Esophagus muscularis mucosa (tissue), 4 donors: Measurements from ENCODE around the gene CPEB4. TPM values are rescaled to one million over a fixed set of nuclear protein-coding genes. Genes with fewer than 3 reads are reported as not detected.

ENCODE experiments used
- DNase-seq: peaks from one replicate; pipeline ENCODE4 v3.0.0-alpha.2; 2017; ENCODE audit errors: extremely low spot score
- H3K27ac ChIP-seq, 4 donors: fragments of 200-600 bp; sonication (generic); replicated peaks in 1 of 4; 1 replicate in 3 of 4; 2 replicates in 1 of 4; pipeline ENCODE4 v1.5.1; 2016 to 2019; ENCODE audit warnings: mild to moderate bottlenecking in 1 of 4
- H3K27me3 ChIP-seq, 4 donors: fragments of 200-600 bp; sonication (generic); one replicate each; pipeline versions ENCODE4 v1.5.1 to v1.6.0; 2016 to 2019
- H3K36me3 ChIP-seq, 4 donors: fragments of 200-600 bp; sonication (generic); one replicate each; pipeline ENCODE4 v1.5.1; 2016 to 2019
- H3K4me1 ChIP-seq, 4 donors: fragments of 200-600 bp; sonication (generic); one replicate each; pipeline ENCODE4 v1.5.1; 2016 to 2019
- H3K4me3 ChIP-seq, 4 donors: fragments of 200-600 bp; sonication (generic); 1 replicate in 2 of 4; 2 replicates in 2 of 4; pipeline ENCODE4 v1.5.1; 2016 to 2019; ENCODE audit warnings: mild to moderate bottlenecking in 4 of 4, moderate library complexity in 1 of 4
- H3K9me3 ChIP-seq, 4 donors: fragments of 200-600 bp; sonication (generic); 1 replicate in 3 of 4; 2 replicates in 1 of 4; pipeline ENCODE4 v1.5.1; 2016 to 2019
- CTCF ChIP-seq, 3 experiments: fragments of 200-600 bp in 2 of 3; fragments of 450-650 bp in 1 of 3; sonication (generic) in 2 of 3; IDR thresholded peaks; one replicate each; pipeline ENCODE4 v1.5.1; 2017 to 2019; ENCODE audit warnings: antibody characterized with exemption in 3 of 3, mild to moderate bottlenecking in 2 of 3, moderate library complexity in 1 of 3
- EP300 ChIP-seq: sonication (generic); formaldehyde crosslinking; IDR thresholded peaks from one replicate; pipeline ENCODE4 v1.6.1; 2017; ENCODE audit warnings: antibody characterized with exemption
- POLR2A ChIP-seq: fragments of 450-650 bp; IDR thresholded peaks from one replicate; pipeline ENCODE4 v1.6.1; 2017; ENCODE audit warnings: antibody characterized with exemption, moderate library complexity, mild to moderate bottlenecking, low read depth
- POLR2AphosphoS5 ChIP-seq, 2 donors: sonication (generic); formaldehyde crosslinking; IDR thresholded peaks; one replicate each; pipeline ENCODE4 v1.6.1; 2017; ENCODE audit warnings: antibody characterized with exemption in 2 of 2
- WGBS: methylation state at CpG from one replicate; pipeline ENCODE4 v1.1.5; 2018; 5-methylcytosine and 5-hydroxymethylcytosine counted together
- intact Hi-C: fragments of 100-400 bp; cut with DNase I; formaldehyde crosslinking; loops from one replicate; pipeline ENCODE4 v1.15.1; 2023
- total RNA-seq, 4 donors: library from RNA; depleted of rRNA; stranded (reverse); fragments of >200 nt; gene quantifications; one replicate each; pipeline versions ENCODE4 v1.1.0 to v1.2.1, GENCODE V29; 2016

CPEB4 gene
- total RNA-seq, 4 donors from 2014 or later, result 44.9 to 96.4 (median 54.4) TPM

- Histone ChIP-seq H3K4me3 (no peak overlapping the region), H3K36me3 (no peaks in the 10 kb centered on the region), H3K27ac (no peak overlapping the region), H3K4me1 (peaks cover 13 to 15% (median 14%) of the 10 kb centered on the region in 4 donors), H3K9me3 (no peaks in the 10 kb centered on the region), H3K27me3 (no peaks in the 10 kb centered on the region)
- TF ChIP-seq POLR2A, result no peak
- no peak for DNase-seq
- WGBS, result 90% methylated on average over 4 of the region's 4 CpGs
- intact Hi-C loops, result no loop called here
Measured at GRCh38 chr5:173862047-173862477, 26.1 kb upstream of the CPEB4 start.

- DNase-seq, result no peak
- 87% methylated on average over 3 of the region's 3 CpGs for WGBS
- intact Hi-C loops, result no loop called here
- no peak overlapping the region for H3K4me3 ChIP-seq
- no peaks in the 10 kb centered on the region for H3K27me3 ChIP-seq
- H3K9me3 ChIP-seq, result no peaks in the 10 kb centered on the region
- no peak for TF ChIP-seq POLR2AphosphoS5 (IDR thresholded peaks at IDR 0.05)
- TF ChIP-seq EP300, result no peak
- no peak for TF ChIP-seq CTCF (IDR thresholded peaks at IDR 0.05)
- no peak for TF ChIP-seq POLR2A
- H3K36me3 ChIP-seq, result no peaks in the 10 kb centered on the region
- no peak overlapping the region for H3K27ac ChIP-seq
- H3K4me1 ChIP-seq, result peaks cover 7 to 14% (median 11%) of the 10 kb centered on the region in 4 donors
Measured at GRCh38 chr5:173863359-173863758, 24.8 kb upstream of the CPEB4 start.

GRCh38 chr5:173864126-173865050, 23.8 kb upstream of the CPEB4 start:
- no peak for DNase-seq
- H3K4me3 ChIP-seq, result no peak overlapping the region
- no peak overlapping the region for H3K27ac ChIP-seq
- intact Hi-C loops, result no loop called here
- 70% methylated on average over 8 of the region's 10 CpGs for WGBS
- no peaks in the 10 kb centered on the region for H3K36me3 ChIP-seq
- TF ChIP-seq CTCF (IDR thresholded peaks at IDR 0.05) (no peak), EP300 (no peak), POLR2AphosphoS5 (IDR thresholded peaks at IDR 0.05) (no peak), POLR2A (no peak)
- no peaks in the 10 kb centered on the region for H3K27me3 ChIP-seq
- peaks cover 0 to 6% (median under 1%) of the 10 kb centered on the region in 4 donors for H3K4me1 ChIP-seq
- no peaks in the 10 kb centered on the region for H3K9me3 ChIP-seq

- no peak for DNase-seq
- no peak overlapping the region for H3K4me3 ChIP-seq
- 78% methylated on average over 15 of the region's 15 CpGs for WGBS
- intact Hi-C loops, result no loop called here
- no peaks in the 10 kb centered on the region for H3K36me3 ChIP-seq
- TF ChIP-seq EP300 (no peak), POLR2AphosphoS5 (IDR thresholded peaks at IDR 0.05) (no peak), CTCF (IDR thresholded peaks at IDR 0.05) (no peak), POLR2A (no peak)
- no peaks in the 10 kb centered on the region for H3K4me1 ChIP-seq
- peak overlapping the region in 3 of 4 donors; percentile 23 to 48 (median 41) for H3K27ac ChIP-seq
- H3K9me3 ChIP-seq, result no peaks in the 10 kb centered on the region
- H3K27me3 ChIP-seq, result no peaks in the 10 kb centered on the region
Measured at GRCh38 chr5:173866243-173866857, 21.8 kb upstream of the CPEB4 start.
